Esophagus squamous epithelium (tissue), 4 donors: Measurements from ENCODE around the gene RBMX.
A peak's percentile ranks its signal among the peaks of the same experiment; 100 is the strongest.

ENCODE experiments used
- POLR2A ChIP-seq, 4 donors: fragments of 450-650 bp; IDR thresholded peaks; one replicate each; pipeline ENCODE4 v1.6.1; 2017; ENCODE audit warnings: antibody characterized with exemption in 4 of 4, mild to moderate bottlenecking in 4 of 4, moderate library complexity in 3 of 4
- TF ChIP-seq, protein P1 (sequence below), 6 experiments: fragments of 450-650 bp in 4 of 6; fragments of 200-600 bp in 2 of 6; sonication (generic) in 2 of 6; IDR thresholded peaks; one replicate each; pipeline ENCODE4 v1.5.1; 2016 to 2019; ENCODE audit warnings: antibody characterized with exemption in 6 of 6, mild to moderate bottlenecking in 4 of 6, moderate library complexity in 4 of 6

DNA sequence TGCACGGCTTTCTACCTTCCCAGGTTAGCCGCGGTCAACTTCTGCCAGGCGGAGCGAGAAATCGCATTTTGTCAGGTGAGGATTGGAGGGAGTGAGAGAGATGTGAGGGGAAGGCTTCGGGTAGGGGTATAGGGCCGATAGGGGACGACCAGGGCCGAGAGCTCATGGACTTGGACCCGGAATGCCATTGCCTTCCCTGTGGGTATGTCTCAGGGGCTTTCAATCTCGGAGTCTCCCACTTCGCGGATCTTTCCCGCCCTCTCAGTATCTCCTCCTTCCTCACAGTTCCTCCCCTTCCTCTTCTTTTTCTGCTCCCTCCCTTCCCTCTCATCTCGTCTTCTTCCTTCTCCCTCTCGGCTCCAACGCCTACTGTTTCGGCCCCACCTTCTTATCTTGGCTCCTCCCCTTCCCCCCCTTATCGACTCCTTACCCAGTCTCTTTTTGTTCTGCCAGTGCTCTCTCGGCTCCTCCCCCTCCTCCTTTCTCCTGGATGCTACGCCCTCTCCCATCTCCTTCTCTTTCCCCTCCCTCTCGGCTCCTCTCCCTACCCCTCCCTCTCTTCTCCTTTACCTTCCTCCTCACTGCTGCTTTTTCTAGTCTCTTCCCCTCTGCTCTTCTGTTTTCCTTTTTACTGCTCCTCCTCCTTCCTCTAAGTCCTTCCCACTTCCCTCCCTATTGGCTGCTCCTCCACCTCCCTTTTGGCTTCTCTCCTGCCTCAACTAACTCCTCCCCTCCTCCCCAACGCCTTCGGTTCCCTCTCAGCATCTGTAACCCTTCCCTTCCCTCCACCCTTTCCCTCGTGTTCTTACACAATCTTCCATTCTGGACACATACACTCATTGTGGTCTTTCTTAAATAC is 29.4 kb upstream of the RBMX start:
- TF ChIP-seq, protein P1, sequence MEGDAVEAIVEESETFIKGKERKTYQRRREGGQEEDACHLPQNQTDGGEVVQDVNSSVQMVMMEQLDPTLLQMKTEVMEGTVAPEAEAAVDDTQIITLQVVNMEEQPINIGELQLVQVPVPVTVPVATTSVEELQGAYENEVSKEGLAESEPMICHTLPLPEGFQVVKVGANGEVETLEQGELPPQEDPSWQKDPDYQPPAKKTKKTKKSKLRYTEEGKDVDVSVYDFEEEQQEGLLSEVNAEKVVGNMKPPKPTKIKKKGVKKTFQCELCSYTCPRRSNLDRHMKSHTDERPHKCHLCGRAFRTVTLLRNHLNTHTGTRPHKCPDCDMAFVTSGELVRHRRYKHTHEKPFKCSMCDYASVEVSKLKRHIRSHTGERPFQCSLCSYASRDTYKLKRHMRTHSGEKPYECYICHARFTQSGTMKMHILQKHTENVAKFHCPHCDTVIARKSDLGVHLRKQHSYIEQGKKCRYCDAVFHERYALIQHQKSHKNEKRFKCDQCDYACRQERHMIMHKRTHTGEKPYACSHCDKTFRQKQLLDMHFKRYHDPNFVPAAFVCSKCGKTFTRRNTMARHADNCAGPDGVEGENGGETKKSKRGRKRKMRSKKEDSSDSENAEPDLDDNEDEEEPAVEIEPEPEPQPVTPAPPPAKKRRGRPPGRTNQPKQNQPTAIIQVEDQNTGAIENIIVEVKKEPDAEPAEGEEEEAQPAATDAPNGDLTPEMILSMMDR (IDR thresholded peaks at IDR 0.05): peak in 1 of 6 experiments; percentile 3
- peak in 2 of 4 donors; percentile 13 to 45 for TF ChIP-seq POLR2A (IDR thresholded peaks at IDR 0.05)
